ENCODE results near the gene MMP28. TPM values are rescaled to one million over a fixed set of nuclear protein-coding genes. Genes with fewer than 3 reads are reported as not detected.
A peak's percentile ranks its signal among the peaks of the same experiment; 100 is the strongest.

Gene MMP28
- polyA plus RNA-seq, 1 experiment = 0.28 TPM

- Histone ChIP-seq H3K4me3 (ENCODE audit: low read depth, low read length) (no peak overlapping the region), H3K27me3 (ENCODE audit: control insufficient read depth, insufficient read depth, low read length) (peaks cover 27% of the 10 kb centered on the region), H3K36me3 (ENCODE audit: control insufficient read depth, insufficient read depth, low read length) (no peaks in the 10 kb centered on the region)
- TF ChIP-seq, protein P1, sequence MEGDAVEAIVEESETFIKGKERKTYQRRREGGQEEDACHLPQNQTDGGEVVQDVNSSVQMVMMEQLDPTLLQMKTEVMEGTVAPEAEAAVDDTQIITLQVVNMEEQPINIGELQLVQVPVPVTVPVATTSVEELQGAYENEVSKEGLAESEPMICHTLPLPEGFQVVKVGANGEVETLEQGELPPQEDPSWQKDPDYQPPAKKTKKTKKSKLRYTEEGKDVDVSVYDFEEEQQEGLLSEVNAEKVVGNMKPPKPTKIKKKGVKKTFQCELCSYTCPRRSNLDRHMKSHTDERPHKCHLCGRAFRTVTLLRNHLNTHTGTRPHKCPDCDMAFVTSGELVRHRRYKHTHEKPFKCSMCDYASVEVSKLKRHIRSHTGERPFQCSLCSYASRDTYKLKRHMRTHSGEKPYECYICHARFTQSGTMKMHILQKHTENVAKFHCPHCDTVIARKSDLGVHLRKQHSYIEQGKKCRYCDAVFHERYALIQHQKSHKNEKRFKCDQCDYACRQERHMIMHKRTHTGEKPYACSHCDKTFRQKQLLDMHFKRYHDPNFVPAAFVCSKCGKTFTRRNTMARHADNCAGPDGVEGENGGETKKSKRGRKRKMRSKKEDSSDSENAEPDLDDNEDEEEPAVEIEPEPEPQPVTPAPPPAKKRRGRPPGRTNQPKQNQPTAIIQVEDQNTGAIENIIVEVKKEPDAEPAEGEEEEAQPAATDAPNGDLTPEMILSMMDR (IDR thresholded peaks at IDR 0.05; ENCODE audit: insufficient read depth, low read depth, low read length) = peak; percentile 24; the same call in 1 of the 2 replicates
- CTCF ChIA-PET = interaction anchor here (0.8 kb wide), 1 partner anchor 10 kb away, joined by 3 read pairs; the partner anchor contains the start of gene RASL10B
- POLR2A ChIA-PET = no interaction called here
- no peak for DNase-seq (ENCODE audit: low read depth)
Observed at GRCh38 chr17:35740997-35741931, 54.2 kb downstream of the MMP28 start.

- H3K36me3 ChIP-seq (ENCODE audit: control insufficient read depth, insufficient read depth, low read length) = no peaks in the 10 kb centered on the region
- H3K27me3 ChIP-seq (ENCODE audit: control insufficient read depth, insufficient read depth, low read length) = peaks cover 27% of the 10 kb centered on the region
- CTCF ChIA-PET = interaction anchor here (0.6 to 1.3 kb wide), 3 partner anchors 29 to 127 kb away, joined by 3 to 8 read pairs (median 3); no protein-coding TSS in a partner anchor
- H3K4me3 ChIP-seq (ENCODE audit: low read depth, low read length) = no peak overlapping the region
- DNase-seq (ENCODE audit: low read depth) = no peak
- TF ChIP-seq, protein P1 (IDR thresholded peaks at IDR 0.05; ENCODE audit: insufficient read depth, low read depth, low read length) = no peak
- POLR2A ChIA-PET = no interaction called here
Observed at GRCh38 chr17:35740216-35740615, 55.2 kb downstream of the MMP28 start.

DNA sequence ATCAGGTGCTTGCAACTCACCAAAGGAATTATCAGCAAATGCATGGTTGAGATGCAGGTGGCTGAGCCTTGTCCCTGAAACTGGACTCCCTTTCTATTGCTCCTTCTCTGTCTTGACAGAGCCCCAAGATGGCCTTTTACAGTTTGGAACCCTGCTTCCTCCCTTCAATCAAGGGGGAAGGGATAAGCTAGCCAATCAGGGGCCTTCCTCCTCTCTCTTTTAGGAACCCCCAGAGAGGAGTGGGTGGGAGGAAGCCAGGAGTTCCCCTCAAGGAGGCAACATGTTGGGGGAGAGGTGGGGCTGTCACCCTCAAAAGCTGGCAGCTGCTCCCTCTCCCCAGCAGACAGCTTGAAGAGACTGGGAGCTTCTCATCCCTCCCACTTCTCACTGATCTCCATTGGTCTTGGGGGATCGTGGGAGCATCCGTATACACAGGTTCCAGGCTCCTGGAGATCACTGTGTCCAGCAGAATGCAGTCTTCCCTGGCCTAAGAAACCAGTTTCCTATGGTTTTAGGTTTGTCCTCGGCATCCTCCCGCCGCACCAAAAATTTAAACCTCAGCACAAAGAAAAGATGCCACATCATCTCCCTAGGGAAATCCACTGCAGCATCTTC, 56.8 kb downstream of the MMP28 start:
- H3K27me3 ChIP-seq (ENCODE audit: control insufficient read depth, insufficient read depth, low read length) = peaks cover 27% of the 10 kb centered on the region
- TF ChIP-seq, protein P1 (IDR thresholded peaks at IDR 0.05; ENCODE audit: insufficient read depth, low read depth, low read length) = no peak
- DNase-seq (ENCODE audit: low read depth) = no peak
- CTCF ChIA-PET = interaction anchor here (1.0 to 2.8 kb wide), 2 partner anchors 9 to 69 kb away, joined by 3 to 14 read pairs; no protein-coding TSS in a partner anchor
- POLR2A ChIA-PET = no interaction called here
- no peaks in the 10 kb centered on the region for H3K36me3 ChIP-seq (ENCODE audit: control insufficient read depth, insufficient read depth, low read length)
- H3K4me3 ChIP-seq (ENCODE audit: low read depth, low read length) = no peak overlapping the region

DNA sequence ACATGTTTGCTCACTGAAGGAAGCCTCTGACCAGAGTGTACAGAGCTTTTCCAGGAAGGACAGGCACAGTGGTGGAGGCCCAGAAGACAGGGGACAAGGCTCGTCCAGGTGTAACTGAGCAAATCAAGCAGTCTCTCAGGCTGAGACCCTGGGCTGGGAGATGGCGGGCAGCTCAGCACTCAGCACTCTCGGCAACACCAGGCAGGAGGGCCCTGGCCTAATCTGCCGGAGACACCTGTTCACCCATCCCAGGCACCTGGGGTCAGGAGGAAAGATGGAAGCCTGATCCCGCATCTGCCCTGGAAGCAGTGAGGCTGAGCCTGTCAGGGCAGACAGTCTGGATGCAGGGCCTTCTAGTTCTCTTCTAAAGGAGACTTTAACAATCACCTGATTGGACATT, 59.2 kb downstream of the MMP28 start:
- Histone ChIP-seq H3K36me3 (ENCODE audit: control insufficient read depth, insufficient read depth, low read length) (peaks cover 1% of the 10 kb centered on the region; the same call in 1 of the 2 replicates), H3K27me3 (ENCODE audit: control insufficient read depth, insufficient read depth, low read length) (peaks cover 20% of the 10 kb centered on the region), H3K4me3 (ENCODE audit: low read depth, low read length) (no peak overlapping the region)
- POLR2A ChIA-PET = interaction anchor here (0.6 kb wide), 1 partner anchor 162 kb away, joined by 3 read pairs; no protein-coding TSS in a partner anchor
- TF ChIP-seq, protein P1 (IDR thresholded peaks at IDR 0.05; ENCODE audit: insufficient read depth, low read depth, low read length) = no peak
- no peak for DNase-seq (ENCODE audit: low read depth)
- CTCF ChIA-PET = interaction anchor here (1.4 to 2.8 kb wide), 4 partner anchors 9 to 171 kb away, joined by 3 to 14 read pairs (median 8); no protein-coding TSS in a partner anchor

All from BJ (cell line).